Medulla oblongata (tissue), 1 donor: ENCODE results near the gene ARHGAP19.
"Not testable (repeated sequence)": the region's sequence is repeated elsewhere in the genome, so short reads cannot be mapped to it uniquely, and the experiment has no call there.

Source experiments
- DNase-seq: peaks from one replicate; pipeline ENCODE4 v3.0.0-alpha.2; 2015; ENCODE audit errors: extremely low spot score

Gene ARHGAP19

DNA sequence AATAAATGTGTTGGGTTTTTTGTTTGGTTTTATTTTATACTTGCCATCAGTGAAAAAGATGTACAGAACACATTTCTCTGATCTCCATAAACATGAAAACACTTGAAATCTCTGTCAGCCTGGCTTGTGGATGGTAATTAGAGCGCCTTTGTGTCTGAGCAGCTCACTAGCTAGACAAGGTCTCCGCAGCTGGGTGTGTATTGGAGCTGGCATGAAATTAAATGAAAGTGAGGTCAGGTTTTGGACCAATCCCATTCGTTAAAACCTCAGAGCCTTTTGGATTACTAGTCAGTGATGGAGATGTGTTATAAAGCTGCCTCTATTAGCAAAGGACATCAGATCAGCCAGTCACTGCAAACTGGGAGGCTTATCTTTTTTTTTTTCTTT, 29.4 kb upstream of the ARHGAP19 start:
- DNase-seq, result peak; percentile 63

- DNase-seq, result peak; percentile 78
These were observed 28.8 kb upstream of the ARHGAP19 start for GRCh38 chr10:97321032-97321803.

DNA sequence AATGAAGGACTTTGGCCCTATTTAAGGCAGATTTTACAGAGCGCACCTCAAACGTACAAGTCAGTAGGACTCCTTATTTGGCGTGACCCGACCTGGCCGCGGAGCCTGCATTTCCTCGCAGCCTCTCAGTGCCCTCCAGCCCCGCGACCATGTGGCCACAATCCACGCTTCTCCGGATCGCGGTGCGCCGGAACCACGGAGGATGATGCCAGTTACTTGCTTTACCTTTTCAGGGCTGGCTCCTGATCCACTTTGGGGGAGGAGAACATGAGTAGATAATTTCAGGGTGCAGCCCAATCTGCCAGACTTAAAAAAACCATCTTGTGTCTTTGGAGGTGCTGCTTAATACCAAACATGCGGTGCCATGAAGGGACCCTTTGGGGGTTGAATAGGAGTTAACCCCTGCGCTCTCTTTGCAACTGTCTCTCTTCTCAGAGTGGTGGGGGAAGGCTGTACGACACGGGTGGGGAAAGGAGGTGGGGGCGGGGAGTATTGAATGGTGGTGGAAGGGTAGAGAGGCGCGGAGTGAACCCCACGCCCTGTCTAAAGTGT, 28.1 kb upstream of the ARHGAP19 start:
- DNase-seq, result no peak

DNA sequence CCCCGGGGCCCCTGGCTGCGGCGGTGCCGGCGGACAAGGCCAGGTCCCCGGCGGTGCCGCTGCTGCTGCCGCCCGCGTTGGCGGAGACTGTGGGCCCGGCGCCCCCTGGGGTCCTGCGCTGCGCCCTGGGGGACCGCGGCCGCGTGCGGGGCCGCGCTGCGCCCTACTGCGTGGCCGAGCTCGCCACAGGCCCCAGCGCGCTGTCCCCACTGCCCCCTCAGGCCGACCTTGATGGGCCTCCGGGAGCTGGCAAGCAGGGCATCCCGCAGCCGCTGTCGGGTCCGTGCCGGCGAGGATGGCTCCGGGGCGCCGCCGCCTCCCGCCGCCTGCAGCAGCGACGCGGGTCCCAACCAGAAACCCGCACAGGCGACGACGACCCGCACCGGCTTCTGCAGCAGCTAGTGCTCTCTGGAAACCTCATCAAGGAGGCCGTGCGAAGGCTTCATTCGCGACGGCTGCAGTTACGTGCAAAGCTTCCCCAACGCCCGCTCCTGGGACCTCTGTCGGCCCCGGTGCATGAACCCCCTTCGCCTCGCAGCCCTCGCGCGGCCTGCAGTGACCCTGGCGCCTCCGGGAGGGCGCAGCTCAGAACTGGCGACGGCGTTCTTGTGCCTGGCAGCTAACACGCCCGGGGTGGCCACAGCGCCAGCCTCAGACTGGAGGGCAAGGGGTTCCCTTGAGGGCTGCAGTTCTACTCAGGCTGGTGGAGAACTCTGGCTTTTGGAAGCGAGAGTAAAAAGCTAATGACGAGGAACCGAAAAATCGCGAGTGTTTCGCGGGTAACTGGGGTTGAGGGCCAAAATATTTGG, 27.4 kb upstream of the ARHGAP19 start:
- DNase-seq, result peak; percentile 59

- DNase-seq, result peak; percentile 89
These were observed 26.6 kb upstream of the ARHGAP19 start, which contains the start of gene FRAT1 for GRCh38 chr10:97318772-97319651. Gene FRAT1, plus strand, starts transcription at chr10:97319271. Its CDS starts 183 bp downstream, at chr10:97319454.

GRCh38 chr10:97314671-97315070, 22.2 kb upstream of the ARHGAP19 start:
- no peak for DNase-seq

- no peak for DNase-seq
These were observed 20.5 kb upstream of the ARHGAP19 start for GRCh38 chr10:97312897-97313296.

DNA sequence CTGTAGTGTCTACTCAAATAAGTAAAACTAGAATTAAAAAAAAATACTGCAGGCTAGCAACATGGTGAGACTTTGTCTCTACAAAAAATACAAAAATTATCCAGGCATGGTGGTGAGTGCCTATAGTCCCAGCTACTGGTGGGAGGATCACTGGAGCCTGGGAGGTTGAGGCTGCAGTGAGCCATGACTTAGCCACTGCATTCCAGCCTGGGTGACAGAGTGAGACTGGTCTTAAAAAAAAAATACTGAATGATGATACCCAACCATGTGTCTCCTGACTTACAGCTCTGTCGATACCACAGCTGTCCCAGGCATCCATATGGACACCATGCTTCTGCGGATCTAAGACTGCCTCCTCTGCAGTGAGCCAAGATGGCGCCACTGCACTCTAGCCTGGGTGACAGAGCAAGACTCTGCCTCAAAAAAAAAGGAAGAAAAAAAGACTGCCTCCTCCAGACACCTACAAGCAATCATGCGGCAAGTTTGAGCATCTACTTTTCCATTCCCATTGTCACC, 18.7 kb upstream of the ARHGAP19 start:
- DNase-seq, result no peak

GRCh38 chr10:97307866-97308780, 15.7 kb upstream of the ARHGAP19 start:
- no peak for DNase-seq

DNA sequence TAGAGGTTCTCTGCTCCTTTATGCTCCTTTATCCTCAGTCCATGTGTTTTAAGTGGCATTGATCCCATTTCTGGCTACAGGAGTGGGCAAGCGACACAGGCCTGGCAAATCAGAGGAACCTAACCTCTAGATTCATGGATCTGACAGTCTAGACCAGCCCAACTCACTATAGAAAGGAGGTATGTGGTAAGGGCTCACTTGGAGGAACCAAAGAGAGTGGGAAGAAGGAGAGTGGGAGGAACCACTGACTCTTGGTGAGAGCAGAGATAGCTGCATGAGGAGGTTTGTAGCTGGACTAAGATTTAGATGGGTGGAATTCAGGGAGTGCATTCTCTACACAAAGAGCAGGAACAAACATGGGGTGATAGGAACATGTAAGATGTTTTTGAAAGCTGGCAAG, 15.0 kb upstream of the ARHGAP19 start:
- no peak for DNase-seq

GRCh38 chr10:97302088-97302791, 9.8 kb upstream of the ARHGAP19 start:
- DNase-seq, result no peak

DNA sequence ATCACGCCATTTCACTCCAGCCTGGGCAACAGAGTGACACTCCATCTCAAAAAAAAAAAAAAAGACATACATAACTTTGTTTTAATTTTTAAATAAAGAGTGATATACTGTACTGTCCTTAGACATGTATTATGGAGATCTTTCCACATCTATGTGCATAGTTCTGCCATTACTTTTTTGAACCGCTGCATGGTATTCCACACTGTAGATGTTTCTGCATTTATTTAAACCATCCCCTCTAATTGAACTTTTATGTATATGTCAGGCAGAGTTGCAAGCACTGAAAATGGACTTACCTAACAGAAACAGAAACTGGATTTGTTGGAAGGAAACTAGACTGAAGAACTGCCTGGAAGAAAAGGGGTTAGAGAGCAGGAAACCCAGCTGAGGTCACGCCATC, 8.5 kb upstream of the ARHGAP19 start:
- DNase-seq, result no peak

- no peak for DNase-seq
These were observed 5.8 kb upstream of the ARHGAP19 start for GRCh38 chr10:97298223-97298571.

DNA sequence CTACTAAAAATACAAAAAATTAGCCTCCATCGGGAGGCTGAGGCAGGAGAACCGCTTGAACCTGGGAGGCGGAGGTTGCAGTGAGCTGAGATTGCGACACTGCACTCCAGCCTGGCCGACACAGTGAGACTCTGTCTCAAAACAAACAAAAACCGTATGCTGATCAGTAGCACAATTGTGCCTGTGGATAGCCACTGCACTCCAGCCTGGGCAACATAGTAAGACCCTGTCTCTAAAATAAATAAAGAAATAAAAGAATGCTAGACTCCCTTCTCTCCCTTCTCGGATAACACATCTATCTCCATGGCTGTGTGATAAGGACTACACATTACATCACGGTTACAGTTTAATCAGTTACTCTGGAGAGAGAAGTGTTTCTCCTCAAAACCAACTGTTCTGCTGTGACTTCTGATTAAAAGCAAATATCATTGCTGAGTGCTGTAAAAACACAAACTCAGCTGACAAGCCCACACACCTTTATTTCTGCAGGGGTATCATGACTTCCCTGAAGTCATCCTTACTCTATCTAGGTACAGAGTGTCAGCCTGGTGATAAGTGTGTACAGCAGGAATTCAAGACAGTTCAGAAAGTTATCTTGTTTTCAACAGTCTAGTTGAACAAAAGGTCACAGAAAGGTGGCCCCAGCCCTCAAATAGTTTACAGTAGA, 5.3 kb upstream of the ARHGAP19 start:
- DNase-seq, result no peak

DNA sequence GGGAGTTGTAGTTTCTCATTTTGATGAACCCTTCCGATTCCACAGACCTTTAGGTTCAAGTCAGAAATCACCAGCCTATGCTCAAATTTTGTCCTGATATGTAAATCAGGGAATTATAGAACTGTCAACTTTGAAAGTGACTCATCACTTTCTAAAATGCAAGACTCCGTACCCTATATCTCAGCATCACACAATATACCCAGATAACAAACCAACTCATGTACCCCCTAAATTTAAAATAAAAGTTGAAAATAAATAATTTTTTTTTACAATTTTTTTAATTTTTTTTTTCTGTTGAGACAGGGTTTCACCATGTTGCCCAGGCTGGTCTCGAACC, 393 bp upstream of the ARHGAP19 start:
- no peak for DNase-seq

DNA sequence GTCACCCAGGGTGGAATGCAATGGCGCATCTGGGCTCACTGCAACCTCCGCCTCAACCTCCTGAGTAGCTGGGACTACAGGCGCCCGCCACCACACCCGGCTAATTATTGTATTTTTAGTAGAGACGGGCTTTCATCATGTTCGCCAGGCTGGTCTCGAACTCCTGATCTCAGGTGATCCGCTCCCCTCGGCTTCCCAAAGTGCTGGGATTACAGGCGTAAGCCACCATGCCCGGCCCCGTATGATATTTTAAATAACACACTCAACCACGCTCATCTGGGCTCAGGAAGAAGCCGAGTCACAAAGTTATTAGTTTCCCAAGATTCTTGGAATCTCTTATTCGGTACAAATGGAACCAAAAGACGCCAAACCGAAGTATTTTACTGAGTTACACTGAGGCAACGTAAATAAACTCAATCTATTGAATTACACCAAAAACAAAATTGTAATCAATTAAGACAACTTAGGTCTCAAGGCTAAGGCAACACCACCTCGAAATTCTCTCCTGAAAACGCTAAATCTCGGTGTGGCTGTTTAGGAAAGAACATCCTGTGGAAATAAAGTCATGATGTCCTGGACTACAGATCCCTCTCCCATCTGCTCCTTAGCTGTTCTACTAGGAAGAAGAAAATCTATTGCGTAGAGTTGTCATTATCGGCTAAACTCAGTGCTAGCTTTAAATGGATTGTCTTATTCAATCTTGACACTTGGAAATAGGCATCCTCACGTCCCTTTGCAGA, 910 bp downstream of the ARHGAP19 start:
- DNase-seq, result no peak

DNA sequence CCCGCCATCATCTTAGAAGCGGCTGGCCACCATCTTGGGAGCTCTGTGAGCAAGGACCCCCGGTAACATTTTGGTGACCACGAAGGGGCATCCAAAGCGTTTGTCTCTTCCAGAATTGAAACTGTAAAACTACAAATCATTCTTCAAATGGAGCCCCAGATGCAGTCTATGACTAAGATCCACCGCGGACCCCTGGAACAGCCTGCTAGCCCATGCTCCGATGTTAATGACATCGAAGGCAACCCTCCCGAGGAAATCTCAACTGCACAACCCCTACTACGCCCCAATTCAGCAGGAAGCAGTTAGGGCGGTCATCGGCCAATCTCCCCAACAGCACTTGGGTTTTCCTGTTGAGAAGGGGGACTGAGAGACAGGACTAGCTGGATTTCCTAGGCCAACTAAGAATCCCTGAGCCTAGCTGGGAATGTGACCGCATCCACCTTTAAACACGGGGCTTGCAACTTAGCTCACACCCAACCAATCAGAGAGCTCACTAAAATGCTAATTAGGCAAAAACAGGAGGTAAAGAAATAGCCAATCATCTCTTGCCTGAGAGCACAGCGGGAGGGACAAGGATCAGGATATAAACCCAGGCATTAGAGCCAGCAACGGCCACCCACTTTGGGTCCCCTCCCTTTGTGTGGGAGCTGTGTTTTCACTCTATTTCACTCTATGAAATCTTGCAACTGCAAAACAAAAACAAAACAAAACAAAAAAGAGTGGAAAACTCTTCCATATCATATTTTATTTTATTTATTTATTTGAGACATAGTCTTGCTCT, 1.7 kb downstream of the ARHGAP19 start:
- DNase-seq, result not testable (repeated sequence)

DNA sequence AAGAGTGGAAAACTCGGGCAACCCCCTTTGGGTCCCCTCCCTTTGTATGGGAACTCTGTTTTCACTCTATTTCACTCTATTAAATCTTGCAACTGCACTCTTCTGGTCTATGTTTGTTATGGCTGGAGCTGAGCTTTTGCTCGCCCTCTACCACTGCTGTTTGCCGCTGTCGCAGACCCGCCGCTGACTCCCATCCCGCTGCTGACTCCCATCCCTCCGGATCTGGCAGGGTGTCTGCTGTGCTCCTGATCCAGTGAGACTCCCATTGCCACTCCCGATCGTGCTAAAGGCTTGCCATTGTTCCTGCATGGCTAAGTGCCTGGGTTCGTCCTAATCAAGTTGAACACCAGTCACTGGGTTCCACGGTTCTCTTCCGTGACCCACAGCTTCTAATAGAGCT, 2.4 kb downstream of the ARHGAP19 start:
- not testable (repeated sequence) for DNase-seq
